ENCODE measurements around the gene STX16.

STX16 gene, protein sequence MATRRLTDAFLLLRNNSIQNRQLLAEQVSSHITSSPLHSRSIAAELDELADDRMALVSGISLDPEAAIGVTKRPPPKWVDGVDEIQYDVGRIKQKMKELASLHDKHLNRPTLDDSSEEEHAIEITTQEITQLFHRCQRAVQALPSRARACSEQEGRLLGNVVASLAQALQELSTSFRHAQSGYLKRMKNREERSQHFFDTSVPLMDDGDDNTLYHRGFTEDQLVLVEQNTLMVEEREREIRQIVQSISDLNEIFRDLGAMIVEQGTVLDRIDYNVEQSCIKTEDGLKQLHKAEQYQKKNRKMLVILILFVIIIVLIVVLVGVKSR

DNA sequence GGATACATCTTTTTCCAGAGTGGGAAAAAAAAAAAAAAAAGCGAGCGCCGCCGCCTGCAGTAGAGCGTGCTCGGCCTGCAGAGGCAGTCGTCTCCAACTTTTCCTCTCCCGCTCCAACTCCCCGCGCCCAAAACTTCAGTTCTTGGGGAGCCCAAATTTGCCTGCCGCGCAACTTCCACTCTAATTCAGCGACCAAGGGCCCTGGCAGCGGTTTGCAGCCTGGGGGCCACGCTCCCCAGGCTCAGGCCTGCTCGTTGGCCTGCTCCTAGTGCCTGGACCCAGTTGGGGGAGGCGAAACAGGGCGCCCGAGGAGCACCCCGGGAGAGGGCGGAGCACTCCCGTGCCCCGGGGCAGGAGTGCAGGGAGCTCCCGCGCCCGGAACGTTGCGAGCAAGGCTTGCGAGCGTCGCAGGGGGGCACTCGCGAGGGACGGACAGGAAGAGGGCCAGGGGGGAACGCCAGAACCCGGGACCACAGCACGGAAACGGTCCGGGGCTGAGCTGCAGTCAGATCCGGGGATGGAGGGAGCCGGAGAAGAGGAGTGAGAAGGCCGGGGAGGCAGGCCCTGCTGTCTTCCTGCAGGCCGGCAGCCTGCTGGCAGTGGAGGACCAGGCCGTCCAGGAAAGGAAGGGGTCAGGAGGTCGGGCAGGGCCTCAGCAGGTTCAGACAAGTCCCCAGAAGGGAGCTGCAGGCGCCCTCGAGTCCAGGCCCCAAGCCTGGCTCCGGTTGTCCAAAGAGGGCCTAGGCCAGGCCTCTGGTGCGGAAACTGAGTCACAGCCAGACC is at the start of gene STX16:
STX16 (plus strand) TSS at position 508 of the 783 bp plus-strand sequence. CDS start 724 bp downstream, outside the sequence.
- DNase-seq: peak; percentile 92

DNA sequence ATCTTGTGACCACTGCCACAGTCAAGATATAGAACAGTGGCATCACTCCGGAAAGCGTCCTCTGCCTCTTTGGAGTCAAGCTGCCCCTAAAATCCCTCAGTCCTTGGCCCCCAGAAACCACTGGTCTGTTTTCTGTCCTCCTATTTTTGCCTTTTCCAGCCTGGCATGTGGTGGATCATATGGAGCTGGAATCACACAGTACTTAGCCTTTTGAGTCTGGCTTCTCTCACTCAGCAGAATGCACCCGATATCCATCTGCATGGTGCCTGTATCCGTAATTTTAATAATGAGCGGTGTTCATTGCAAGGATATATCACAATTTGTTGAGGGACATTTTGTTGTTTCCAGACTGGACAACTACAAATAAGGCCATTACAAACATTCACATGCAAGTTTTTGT is 49.0 kb upstream of the STX16 start:
- no peak for DNase-seq

DNA sequence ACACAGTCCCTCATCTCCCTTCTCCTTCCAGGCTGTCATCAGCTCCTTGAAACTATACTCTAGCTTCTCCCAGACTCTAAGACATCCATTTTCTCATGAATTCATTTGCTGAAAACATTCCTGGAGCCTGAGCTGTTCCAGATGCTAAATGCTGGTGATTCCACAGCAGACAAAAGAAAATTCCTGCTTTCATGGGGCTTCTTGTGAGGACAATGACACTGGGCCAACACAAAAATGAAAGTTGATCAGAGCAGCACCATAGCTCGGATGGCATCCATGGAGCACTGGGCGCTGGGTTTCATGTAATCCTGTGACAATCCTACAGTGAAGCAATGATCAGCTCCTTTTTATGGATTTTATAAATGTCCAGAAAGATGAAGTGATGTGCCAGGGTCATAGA is 47.4 kb upstream of the STX16 start:
- DNase-seq: no peak

DNA sequence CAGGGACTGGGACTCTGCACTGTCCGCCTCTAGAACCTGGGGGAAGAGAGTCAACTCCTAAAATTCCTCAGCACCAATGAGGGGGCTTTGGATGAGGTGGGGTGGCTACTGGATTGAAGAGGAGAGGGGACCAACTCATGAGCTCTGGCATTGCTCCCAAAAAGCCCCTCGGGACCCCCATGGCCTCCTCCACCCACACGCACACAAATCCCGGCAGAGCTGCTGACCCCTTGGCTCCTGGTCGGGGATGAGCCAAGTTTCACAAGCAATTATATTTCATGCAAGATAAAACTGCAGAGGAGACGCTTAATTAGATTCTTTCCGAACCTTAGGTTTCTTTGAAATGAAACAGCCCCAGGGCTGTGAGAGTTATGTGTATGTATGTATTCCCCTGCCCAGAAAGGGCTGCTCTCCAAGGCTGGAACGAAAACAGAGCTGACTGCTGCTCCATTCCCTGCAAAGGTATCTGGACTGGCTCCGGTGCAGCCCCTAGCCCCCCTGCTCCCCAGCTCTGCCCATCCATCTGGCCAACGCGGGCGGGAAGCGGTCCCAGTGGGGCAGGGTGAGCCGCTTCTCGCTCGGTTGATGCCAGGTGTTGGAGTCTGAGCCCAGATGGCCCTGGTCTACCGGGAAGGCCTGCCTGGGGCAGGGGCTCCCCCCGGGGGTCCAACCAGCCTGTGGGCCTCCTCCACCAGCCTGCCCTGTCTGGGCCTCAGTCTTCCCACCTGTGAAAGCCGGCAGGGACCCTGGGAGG is 46.8 kb upstream of the STX16 start:
- no peak for DNase-seq

DNA sequence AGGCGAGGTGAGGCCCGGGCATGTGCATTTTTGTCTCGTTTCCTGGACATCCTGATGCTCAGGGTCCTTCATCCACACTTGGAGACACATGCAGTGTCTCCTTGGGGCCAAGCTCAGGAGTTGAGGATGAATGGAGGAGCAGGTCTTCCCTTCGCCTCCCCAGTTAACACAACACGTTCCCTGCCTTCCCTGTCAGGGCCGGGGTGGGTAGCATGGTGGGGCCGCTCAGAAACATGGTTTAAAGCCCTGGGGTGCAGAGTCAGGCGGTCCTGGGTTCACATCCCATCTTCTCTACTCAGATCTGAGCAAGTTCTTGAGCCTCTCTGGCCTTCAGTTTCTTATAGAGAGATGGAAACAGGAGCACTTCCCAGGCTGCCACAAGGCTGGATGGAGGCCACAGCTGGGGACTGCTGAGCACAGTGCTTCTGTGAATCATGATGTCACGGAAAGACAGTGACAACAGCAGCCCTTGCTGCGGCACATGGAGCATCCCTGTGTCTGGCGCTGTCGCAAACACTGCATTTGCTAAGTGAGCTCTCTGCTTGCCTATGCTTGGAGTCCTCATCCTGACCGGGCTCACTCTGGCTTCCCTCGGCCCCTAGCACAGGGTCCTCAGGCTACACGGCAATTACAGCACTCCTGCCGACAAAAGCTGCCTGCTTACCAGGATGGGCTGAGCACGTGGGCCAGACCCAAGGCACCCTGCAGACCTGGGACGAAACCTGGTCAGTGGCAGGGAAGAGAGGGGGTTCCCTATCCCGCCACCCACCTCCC is 45.6 kb upstream of the STX16 start:
- no peak for DNase-seq

DNA sequence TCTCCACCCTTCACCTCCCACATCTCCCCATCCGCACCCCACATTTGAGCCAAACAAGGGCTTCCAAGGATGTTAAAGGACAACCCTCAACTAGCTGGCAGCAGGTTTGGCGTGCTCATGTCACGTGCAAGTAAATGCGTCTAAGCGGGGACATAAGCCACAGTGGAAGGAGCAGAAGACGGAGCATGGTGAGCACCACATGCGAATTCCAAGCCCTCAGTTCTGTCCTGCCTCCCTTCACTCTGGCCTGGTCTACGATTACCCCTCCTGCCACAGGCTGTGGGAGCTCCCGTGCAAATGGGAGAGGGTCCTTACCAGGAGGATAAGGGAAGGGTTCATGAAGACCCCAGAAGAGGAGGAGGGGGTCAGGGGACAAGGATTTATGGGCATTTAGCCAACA is 44.9 kb upstream of the STX16 start:
- DNase-seq: no peak

DNA sequence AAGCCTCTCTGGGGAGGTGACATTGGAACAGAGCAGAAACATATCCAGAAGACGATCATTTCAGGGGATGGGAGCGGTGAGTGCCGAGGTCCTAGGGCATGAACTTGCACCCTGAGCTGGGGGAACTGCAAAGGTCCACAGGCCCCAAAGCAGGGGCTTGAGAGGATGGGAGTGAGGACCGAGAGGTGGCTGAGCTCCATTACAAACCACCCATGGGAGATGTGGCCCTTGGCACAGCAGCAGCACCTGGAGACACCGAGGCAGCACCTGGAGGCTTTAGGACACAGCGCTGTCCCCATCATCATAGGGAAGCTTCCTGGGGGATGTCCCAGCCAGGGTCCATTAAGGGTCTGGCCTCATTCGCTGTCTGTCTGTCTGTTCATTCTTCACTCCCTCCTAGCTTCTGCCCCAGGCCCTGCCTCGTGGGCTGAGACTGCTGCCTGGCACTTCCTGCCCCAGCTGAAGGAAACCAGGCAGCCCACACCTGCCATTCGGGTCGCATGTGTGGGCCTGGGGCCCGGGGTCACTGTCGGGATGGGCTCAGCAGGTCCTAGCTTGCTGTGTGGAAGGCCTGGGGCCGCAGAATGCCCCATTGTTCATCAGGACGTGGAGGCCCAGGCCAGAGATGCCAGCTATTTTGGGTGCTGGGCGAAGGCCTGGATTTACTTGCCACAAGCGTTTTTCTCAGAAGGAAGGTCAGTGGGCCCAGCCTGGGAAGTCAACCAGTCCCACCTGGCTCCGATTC is 42.8 kb upstream of the STX16 start:
- DNase-seq: no peak

DNA sequence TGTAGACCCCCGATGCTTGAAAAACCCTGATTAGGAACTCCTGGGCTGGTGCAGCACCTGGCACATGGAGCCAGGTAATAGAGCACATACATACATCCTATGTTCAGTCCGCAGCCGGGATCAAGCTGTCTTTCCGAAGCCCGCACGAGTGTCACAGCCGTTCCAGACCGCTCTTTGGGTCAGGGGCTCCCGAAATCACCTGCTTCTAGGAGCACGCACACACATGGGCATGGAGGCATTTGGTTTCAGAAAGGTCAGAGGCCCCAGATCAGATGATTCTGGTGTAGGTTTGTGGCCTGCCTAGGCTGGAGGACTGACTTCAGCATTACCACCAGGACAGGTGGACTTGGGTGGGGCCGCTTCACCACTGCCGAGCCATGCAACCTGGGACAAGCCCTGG is 42.1 kb upstream of the STX16 start:
- DNase-seq: no peak

DNA sequence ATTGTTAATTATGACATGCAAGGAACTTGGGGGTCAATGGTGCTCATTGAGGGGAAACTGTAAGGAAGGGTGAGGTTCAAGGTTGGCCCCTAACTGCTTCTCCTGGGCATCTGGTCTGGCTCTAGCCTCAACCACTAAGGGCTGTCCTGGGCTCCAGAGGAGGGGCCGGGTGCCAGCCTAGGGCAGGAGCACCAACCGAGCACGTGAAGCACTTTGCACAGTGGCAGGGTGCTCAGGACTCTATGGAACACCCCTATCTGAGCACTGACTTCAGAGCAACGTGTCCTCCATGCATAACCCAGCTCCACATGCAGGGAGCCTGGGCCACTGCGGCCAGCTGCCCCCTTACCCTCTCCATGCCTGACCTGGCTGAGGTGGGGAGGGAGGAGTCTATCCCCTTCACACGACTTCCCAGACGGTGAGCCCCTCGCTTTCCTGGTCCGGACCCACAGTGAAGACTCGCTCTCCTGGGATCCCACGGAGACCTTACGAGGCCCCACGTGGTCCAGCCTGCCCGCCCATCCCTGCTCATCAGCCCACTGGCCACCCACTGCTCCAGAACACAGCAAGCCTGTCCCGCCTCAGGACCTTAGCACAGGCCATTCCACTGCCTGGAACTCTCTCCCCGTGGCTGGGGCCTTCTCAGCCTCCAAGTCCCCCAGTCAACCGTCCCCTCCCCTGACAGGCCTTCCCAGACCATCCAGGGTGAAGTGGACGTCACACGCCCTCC is 40.8 kb upstream of the STX16 start:
- DNase-seq: no peak

DNA sequence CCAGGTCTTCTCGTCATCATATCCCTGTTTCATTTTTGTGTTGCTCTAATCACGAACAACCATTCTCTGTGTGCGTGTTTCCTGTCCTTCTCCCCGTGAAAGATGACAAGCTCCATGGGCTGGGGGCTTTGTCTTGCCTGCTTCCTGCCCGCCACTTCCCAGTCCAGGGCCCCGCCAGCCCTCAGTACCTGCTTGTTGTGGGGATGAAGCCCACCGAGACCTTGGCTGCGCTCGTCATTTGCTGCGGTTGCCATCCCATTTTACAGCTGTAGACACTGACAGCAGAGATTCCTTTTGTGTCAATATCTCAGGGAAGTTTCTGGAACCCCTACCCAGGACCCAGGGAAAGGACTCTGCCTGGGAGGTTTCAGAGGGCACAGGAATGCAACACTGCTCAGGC is 40.3 kb upstream of the STX16 start:
- DNase-seq: no peak

DNA sequence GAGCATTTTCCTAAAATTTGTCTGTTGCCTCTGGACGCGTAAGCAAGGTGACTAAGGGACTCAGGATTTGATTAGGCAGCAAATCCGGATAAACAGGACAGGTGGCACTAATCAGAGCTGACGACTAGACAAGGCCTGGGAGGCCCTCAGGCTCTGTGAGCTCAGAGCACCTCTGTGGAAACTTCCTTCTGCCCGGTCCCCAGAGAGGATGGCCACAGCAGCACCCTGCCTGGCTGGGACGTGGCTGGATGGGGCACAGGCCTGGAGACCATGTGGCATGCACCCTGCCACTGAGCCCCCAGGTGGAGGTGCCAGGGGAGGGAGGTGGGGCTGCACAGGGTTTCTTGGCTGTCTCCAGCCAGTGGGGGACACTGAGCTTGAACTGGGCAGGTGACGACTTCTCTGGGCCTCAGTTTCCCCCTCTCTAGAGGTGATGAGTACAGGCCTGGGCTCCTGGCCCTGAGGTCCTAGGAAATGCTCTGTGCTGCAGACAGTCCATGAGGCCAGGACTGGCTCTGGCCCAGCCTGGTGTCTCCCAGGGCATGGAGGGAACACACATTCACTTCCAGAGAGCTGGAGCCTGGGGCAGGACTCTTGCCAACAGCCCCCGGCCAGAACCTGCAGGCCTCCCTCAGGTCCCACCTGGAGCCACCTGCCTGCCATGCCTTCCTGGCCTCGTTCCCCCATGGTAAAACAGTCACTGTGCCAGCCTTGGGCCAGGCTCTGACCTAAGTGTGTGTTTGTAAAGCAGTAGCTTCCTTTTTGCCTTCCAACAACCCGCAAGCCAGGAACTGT is 39.6 kb upstream of the STX16 start:
- no peak for DNase-seq

DNA sequence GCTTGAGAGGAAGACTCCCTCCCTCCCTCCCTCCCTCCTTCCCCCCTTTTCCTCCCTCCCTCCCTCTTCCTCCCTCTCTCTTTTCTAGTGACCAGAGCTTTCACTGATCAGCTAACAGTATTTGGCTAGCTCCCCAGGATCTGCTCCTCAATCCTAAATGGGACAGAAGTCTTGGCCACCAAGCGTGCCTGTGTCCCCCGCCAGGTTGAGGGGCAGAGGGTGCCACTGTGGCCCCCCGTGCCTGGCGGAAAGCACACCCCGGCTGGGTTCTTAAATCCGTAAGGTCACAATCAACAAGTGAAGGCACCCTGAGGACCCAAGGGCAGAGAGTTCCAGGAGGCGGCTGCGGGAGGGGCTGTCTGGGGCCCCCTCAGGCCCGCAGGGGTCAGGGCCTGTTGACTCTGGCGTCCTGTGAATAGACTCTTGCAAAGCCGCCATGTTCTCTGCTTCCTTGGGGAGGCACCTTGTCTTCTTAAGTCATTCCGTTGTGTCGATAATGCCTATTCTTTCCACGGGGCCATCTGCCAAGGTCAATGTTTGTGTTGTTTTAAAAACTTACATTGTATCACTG is 38.9 kb upstream of the STX16 start:
- no peak for DNase-seq

DNA sequence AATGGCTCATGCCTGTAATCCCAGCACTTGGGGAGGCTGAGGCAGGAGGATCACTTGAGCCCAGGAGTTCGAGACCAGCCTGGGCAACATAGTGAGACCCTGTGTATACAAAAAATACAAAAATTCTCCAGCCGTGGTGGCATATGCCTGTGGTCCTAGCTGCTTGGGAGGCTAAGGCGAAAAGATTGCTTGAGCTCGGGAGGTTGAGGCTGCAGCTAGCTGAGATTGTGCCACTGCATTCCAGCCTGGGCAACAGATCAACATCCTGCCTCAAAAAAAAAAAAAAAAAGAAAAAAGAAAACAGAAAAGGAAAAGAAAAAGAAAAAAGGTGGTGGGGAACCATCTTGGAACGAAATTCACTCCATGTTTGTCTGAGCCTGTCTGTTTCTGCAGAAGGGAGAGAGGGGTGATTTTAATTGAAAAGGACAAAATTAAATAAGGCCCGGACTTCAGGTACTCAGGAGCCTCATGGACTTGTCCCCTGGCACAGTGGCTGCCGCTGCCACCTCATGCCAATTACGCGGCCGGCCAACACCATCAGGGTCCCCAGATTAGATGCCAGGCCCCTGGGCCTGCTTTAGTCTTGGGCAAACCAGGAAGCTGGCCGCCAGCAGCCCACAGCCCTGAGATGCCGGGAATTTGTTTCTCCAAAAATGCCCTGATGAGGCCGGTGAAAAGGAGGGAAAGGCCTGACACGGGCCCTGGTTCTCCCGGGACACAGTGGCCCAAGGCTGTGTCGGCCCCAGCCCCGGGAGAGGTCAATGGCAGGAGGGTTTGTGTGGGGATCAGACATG is 37.8 kb upstream of the STX16 start:
- no peak for DNase-seq

DNA sequence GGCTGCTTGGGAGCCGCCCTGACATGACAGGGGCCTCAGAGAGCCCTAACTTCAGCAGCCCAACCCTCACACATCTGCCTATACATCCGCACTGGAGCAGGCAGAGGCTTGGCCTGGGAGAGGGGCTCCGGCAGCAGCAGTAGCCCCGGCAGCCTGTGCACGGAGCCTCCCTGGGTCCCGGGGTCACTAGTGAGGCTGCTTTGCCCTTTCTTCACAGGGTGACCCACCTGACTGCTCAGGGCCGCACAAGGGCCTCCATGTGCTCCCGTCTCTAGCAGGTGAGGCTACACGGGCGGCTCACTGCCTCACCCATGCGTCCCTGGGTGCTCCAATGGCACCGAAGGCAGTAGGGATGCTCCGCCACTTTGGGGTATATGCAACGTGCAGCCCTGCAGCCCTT is 36.7 kb upstream of the STX16 start:
- no peak for DNase-seq

DNA sequence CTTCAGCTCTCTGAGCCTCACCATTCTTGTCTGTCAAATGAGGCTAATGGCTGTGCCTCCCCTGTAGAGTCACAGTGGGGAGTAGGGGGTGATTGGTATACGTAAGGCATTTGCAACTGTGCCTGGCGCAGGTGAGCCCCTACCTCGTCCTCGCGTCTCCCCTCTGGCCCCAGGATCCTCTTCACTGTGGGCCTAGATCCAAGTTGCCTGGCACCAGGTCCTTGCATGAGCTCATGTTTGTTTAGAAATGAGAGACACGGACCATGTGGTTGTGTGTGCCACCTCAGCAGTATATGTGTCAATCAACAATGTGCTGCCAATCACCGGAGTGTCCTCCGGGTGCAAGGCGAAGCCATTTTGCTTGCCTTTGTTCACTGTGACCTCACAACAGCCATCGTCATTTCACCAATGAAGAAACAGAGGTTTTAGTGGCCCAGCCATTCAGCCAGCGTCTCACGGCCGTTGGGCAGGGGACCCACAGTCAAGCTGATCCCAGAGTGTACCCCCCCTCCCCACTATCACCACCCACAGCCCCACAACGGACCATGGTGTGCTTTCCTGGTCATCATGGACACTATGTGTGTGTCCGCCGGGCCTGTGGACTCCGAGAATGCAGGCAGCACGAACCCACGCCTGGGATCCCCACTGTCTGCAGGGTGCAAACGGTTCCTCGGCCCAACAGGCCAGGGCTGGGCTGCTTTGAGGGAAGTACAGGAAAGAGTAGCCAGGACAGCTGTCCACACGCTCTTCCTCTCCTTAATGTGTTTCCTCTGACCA is 35.9 kb upstream of the STX16 start:
- no peak for DNase-seq

DNA sequence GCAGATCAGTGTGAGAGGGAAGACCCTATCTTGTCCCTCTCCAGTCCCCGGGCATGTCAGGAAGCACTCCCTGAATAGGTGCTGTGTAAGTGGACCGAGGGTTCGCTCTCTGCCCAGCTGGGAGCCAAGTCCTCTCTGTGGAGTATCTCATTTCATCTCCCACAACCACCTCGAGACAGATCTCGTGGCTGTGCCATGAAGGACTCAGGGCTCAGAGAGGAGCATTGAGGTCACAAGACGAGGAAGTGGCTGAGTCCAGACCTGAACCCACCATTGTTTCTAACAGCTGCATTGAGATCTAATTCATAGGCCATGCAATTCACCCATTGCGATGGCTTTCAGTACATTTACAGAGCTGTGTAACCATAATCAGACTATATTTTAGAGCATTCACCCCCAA is 34.7 kb upstream of the STX16 start:
- DNase-seq: no peak

DNA sequence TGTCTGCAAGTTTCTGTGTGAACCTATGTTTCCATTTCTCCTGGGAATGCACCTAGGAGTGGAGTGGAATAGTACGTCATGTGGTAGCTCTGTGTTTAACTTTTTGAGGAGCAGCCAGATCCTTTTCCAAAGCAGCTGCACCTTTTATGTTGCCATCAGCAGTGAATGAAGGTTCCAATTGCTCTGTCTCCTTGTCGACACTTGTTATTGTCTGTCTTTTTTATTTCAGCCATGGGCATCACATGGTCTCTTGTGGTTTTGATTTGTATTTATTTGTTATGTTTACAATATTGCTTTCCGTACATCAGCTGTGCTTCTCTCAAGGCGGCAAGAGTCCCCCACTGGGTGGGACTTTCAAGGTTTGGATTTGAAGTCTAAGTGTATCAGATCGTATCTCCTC is 33.9 kb upstream of the STX16 start:
- DNase-seq: no peak

DNA sequence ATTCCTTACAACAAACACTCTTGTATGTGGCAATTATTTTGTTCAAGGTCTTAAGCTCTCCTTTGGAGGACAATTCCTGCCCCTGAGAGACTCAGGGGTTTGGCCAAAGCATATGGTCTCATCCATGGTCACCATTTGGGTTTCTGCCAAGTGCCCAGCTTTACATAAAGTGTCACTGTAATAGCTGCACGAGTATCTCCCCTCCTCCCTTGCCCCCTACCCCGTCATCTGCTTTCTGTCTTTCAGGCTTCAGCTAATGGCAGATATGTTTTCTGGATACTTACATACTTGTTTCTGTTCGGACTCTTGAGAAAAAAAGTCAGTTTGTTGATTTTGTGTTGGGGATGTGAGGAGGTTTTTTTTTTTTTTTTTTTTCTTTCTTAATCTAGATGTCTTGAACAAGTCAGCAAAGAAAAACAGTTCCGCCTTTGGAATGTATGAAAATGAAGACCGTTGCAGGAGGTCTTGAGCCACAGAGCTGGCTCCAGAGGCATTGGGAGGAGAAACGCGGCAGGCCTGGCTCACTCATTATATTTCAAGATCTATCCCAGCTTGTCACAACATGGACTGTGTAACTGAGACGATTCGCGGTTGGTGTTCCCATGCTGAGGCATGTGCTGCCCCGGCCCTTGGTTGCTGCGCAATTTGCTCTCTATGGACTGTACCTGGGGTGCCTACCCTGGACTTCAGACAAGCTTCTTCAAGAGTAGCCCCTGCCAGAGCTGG is 32.6 kb upstream of the STX16 start:
- no peak for DNase-seq

Data from activated T-cell treated with anti-CD3 and anti-CD28 coated beads, Interleukin-2, amount 50 U/mL, for 1 hour (primary cell).